HEK293T (cell line): ENCODE data around the gene CD19.

Source experiments
- ARNT ChIP-seq: fragments of 450-650 bp; IDR thresholded peaks from 2 replicates; pipeline ENCODE4 v1.6.1; 2017; ENCODE audit warnings: mild to moderate bottlenecking
- SUZ12 ChIP-seq: fragments of 450-650 bp; IDR thresholded peaks from 2 replicates; pipeline ENCODE4 v1.6.1; 2016; ENCODE audit warnings: mild to moderate bottlenecking

- TF ChIP-seq SUZ12, result no peak
- no peak for TF ChIP-seq ARNT
Measured at GRCh38 chr16:28902909-28903308, 28.9 kb upstream of the CD19 start.
